Chondrocyte (in vitro differentiated cells): ENCODE measurements around the gene ACBD7. TPM values are rescaled to one million over a fixed set of nuclear protein-coding genes. Genes with fewer than 3 reads are reported as not detected.
A peak's percentile ranks its signal among the peaks of the same experiment; 100 is the strongest.

Experiments
- DNase-seq: peaks from one replicate; pipeline ENCODE4 v3.0.0; 2021; ENCODE audit warnings: mixed read lengths, low spot score
- H3K27ac Mint-ChIP-seq: one replicate; pipeline ENCODE4 v1.8.0; 2021; ENCODE audit warnings: mild to moderate bottlenecking, moderate library complexity, mixed read lengths; ENCODE audit not compliant: unreplicated experiment
- H3K27me3 Mint-ChIP-seq: 2 replicates; pipeline ENCODE4 v1.8.0; 2021; ENCODE audit warnings: low read depth, mixed read lengths
- H3K36me3 Mint-ChIP-seq: 2 replicates; pipeline ENCODE4 v1.8.0; 2021; ENCODE audit warnings: low read depth, mixed read lengths
- H3K4me1 Mint-ChIP-seq: 2 replicates; pipeline ENCODE4 v1.8.0; 2021; ENCODE audit warnings: low read depth, mild to moderate bottlenecking, mixed read lengths
- H3K4me3 Mint-ChIP-seq: one replicate; pipeline ENCODE4 v1.8.0; 2021; ENCODE audit warnings: mild to moderate bottlenecking, moderate library complexity, mixed read lengths; ENCODE audit not compliant: unreplicated experiment
- H3K9me3 Mint-ChIP-seq: 2 replicates; pipeline ENCODE4 v1.8.0; 2021; ENCODE audit warnings: low read depth, mixed read lengths
- total RNA-seq: library from RNA; stranded (reverse); gene quantifications from 3 replicates; pipeline ENCODE4 v1.2.1, GENCODE V29; 2021
- TF ChIP-seq, protein P1 (sequence below): fragments of 200-600 bp; sonication (generic); IDR thresholded peaks from 2 replicates; pipeline ENCODE4 v1.5.0; 2021; ENCODE audit warnings: antibody characterized with exemption, mild to moderate bottlenecking, moderate library complexity

Gene ACBD7
- total RNA-seq, 1 donor from 2014 or later: 2.2 TPM

DNA sequence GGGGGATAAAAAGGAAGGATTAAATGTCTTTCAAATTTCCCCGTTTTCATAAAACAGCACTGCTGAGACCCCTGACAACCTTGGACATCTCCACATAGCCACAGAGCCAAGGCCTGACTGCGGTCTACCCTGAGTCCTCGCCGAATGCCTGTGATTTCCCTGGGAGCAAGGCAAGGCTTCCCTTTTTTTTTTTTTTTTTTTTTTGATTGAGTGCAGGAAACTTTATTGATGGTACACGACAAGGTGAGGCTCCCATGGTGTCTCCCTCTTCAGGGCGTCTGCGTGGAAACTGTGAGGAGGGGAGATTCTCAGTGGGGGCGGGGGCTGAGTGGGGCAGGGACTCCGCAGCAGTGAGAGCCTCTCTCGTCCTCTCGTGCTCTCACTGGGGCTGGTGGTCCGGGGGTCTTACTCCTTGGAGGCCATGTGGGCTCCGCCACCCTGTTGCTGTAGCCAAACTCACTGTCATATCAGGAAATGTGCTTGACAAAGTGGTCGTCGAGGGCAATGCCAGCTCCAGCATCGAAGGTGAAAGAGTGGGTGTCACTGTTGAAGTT lies 4.4 kb upstream of the ACBD7 start:
- no peak for DNase-seq
- Mint-ChIP-seq H3K4me1 (peaks cover 18% of the 10 kb centered on the region), H3K9me3 (no peaks in the 10 kb centered on the region)

DNA sequence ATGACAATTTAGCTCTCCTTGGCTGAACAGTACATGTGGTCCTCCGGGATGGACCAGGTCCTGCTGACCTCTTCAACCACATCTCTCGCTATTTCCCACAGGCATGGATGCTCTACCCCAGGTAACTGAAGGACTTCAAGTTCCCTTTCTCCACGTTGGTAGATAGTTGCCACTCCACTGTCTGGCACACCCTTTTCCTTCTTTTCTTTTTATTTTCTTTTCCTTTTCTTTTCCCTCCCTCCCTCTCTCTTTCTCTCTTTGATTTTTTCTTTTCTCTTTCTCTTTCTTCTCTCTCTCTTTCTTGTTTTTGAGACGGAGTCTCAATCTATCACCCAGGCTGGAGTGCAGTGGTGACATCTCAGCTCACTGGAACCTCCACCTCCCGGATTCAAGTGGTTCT lies 2.8 kb upstream of the ACBD7 start:
- DNase-seq: no peak
- TF ChIP-seq, protein P1, sequence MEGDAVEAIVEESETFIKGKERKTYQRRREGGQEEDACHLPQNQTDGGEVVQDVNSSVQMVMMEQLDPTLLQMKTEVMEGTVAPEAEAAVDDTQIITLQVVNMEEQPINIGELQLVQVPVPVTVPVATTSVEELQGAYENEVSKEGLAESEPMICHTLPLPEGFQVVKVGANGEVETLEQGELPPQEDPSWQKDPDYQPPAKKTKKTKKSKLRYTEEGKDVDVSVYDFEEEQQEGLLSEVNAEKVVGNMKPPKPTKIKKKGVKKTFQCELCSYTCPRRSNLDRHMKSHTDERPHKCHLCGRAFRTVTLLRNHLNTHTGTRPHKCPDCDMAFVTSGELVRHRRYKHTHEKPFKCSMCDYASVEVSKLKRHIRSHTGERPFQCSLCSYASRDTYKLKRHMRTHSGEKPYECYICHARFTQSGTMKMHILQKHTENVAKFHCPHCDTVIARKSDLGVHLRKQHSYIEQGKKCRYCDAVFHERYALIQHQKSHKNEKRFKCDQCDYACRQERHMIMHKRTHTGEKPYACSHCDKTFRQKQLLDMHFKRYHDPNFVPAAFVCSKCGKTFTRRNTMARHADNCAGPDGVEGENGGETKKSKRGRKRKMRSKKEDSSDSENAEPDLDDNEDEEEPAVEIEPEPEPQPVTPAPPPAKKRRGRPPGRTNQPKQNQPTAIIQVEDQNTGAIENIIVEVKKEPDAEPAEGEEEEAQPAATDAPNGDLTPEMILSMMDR: no peak
- Mint-ChIP-seq H3K27me3 (peaks cover 5% of the 10 kb centered on the region), H3K9me3 (no peaks in the 10 kb centered on the region), H3K4me1 (peaks cover 12% of the 10 kb centered on the region), H3K36me3 (peaks cover 1% of the 10 kb centered on the region), H3K4me3 (no peak overlapping the region), H3K27ac (no peak overlapping the region)

More for the DNA sequence above, 4.4 kb upstream of the ACBD7 start:
- Mint-ChIP-seq H3K27me3 (peaks cover 5% of the 10 kb centered on the region), H3K27ac (no peak overlapping the region), H3K4me3 (no peak overlapping the region), H3K36me3 (peaks cover 1% of the 10 kb centered on the region)
- TF ChIP-seq, protein P1: no peak

DNA sequence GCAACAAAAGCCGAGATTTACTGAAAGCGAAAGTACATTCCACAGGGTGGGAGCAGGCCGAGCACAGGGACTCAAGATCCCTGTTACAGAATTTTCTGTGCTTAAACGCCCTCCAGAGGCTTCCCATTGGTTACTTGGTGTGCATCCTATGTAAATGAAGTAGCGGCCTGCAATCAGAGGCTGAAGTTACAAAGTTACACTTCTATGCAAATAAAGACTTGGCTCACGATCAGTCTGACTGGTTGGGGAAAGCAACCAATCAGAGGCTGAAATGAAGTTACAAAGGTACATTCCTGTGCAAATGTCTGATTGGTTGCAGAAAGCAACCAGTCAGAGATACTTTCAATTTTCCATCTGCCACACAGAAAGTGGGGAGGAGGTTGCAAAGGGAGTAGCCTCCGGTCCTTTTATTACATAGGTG lies 4.1 kb downstream of the ACBD7 start:
- Mint-ChIP-seq H3K27me3 (no peaks in the 10 kb centered on the region), H3K9me3 (no peaks in the 10 kb centered on the region), H3K27ac (peak overlapping the region; percentile 9), H3K36me3 (no peaks in the 10 kb centered on the region), H3K4me3 (peak overlapping the region; percentile 38), H3K4me1 (peaks cover 7% of the 10 kb centered on the region)
- DNase-seq: no peak
- TF ChIP-seq, protein P1: peak; percentile 70

DNA sequence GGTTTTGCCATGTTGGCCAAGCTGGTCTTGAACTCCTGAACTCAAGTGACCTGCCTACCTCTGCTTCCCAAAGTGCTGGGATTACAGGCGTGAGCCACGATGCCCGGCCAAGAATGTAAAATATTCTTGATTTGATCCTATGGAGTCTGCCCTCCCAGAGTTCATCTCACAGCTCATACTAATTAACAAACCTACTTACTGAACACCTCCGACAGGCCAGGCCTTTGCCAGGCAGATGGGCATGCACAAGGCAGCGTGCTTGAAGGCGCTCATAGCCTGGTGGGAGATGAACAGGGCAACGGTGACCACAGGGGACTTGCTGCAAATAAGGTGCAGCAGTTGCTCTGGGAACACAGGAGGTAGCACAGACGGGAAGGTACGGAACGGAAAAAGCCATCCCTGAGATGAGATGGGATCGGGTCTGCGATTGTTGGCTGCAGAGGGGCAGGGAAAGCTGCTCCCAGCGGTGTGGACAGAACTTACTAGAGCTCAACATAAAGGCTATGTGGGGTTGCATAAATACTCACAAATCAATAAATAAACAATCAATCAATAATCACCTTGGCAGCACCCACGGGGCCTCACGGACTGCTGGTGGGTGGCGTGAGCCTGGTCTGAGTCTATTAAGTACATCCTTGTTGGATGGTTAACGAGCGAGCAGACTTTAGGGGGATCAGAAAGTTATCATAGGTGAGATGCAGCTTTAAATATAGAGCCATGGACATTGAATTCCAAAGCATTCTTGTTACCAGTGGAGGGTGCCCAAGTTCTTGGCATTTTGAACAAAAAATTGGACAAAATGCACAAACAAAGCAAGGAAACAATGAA lies 4.7 kb downstream of the ACBD7 start:
- TF ChIP-seq, protein P1: no peak
- Mint-ChIP-seq H3K4me3 (peak overlapping the region; percentile 38), H3K9me3 (no peaks in the 10 kb centered on the region), H3K27me3 (no peaks in the 10 kb centered on the region), H3K36me3 (no peaks in the 10 kb centered on the region), H3K4me1 (peaks cover 7% of the 10 kb centered on the region), H3K27ac (peak overlapping the region; percentile 9)
- DNase-seq: no peak

DNA sequence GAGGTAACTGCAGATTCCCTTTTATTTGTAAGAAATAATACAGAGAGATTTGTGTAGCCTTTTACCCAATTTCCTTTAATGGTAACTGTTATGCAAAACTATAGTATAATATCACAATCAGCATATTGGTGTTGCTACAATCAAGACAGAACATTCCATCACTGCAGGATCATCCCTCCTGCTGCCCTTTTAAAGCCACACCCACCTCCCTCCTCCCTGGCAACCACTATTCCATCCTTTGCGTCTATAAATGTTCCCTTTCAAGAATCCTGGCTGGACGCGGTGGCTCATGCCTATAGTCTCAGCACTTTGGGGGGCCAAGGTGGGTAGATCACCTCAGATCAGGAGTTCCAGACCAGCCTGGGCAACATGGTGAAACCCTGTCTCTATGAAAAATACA lies 13.2 kb downstream of the ACBD7 start:
- Mint-ChIP-seq H3K4me1 (peaks cover 4% of the 10 kb centered on the region), H3K27ac (no peak overlapping the region), H3K4me3 (no peak overlapping the region), H3K36me3 (peaks cover 10% of the 10 kb centered on the region), H3K27me3 (no peaks in the 10 kb centered on the region), H3K9me3 (peaks cover 9% of the 10 kb centered on the region)
- TF ChIP-seq, protein P1: no peak
- DNase-seq: no peak
